NCI-H2196 treated with DMSO at 0.1 percent for 48 hours (cell line): Measurements from ENCODE around the gene RNF5.
"Not testable (repeated sequence)": the region's sequence is repeated elsewhere in the genome, so short reads cannot be mapped to it uniquely, and the experiment has no call there.

Source experiments
- DNase-seq: peaks from one replicate; lab custom pipeline; 2025; ENCODE audit not compliant: unreplicated experiment; lab: John Stamatoyannopoulos, UW

RNF5 gene

DNA sequence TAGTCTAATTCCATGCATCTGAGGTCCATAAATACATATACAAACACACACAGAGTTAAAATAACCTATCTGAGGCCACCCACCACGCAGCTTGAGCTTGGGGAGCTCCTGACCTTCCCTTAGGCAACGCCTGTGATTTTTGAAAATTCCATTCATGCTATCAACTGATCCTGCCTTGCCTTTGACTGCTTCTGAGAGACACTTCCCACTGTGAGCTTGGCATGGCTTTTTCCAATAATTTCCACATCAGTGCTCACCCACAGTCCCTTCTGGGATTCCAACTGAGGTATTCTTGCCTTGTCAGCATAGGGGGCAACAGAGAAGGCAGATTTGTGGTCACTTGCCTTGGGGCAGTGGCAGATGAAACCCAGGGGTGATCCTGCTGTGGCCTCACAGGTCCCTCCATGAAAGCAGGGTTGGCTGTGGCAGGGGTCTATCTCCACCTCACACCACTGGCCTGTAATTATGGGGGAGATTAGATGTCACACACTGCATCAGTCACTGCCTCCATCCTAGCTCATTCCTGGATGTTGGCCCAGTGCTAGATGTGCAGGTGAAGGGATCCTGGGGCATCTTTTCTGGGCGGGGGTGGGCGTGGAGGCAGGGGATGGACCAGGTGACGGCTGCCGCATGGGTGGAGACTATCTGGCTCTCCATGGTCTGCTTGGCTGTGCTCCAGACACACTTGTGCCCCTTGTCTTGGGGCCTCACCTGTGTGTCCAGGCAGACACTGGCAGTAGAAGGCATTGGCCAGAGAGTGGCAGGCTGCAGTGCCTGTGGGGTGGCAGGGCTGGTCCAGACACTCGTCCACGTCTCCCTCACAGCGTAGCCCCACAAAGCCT lies 25.4 kb downstream of the RNF5 start:
- DNase-seq, result no peak

DNA sequence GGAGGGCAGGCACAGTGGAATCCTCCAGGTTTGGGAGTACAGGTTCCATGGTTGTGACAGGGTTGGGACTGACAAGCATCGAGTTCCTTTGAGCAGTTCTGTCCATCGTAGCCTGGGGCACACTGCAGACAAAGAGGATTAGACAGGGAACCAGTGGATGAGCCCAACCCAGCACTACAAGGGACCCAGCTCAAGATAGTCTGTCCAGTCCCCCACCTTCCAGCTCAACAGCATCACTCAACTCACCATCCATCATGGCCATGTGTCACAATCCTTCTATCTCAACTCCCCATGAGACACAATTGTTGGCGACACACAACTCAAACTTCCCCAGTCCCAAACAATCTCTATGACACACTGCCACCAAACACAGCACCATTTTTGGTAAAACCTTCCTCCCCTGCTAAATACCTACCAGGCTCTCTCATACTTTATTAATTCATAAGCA lies 26.1 kb downstream of the RNF5 start:
- DNase-seq, result no peak

DNA sequence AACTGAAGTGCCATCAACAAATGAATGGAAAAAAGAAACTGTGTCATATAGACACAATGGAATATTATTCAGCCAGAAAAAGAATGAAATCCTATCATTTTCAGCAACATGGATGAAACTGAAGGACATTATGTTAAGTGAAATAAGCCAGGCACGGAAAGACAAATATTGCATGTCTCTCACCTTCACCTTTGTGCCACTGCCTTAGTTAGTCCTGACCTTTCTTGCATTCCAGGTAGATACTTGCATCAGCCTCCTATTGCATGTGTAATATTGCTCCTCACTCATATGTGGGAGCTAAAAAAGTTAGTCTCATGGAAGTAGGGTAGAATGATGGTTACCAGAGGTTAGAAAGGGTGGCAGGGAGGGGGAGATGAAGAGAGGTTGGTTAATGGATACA lies 30.8 kb downstream of the RNF5 start:
- DNase-seq, result no peak

DNA sequence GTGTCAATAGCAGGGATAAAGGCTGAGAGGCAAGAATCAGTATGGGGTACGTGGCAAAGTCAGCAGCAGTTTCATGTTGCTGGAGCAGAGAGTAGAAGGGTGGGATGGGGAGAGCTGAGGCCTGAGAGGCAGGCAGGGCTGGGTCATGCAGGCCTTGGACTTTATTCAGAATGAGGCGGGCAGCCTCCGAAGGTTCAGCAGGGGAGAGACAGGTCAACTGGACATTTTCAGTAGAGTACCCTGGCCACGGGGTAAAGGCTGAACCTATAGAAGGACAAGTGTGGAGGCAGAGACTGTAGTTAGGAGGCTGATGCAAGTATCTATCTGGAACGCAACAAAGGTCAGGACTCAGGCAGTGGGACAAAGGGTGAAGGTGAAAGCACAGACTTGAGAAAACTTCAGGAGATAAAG lies 32.0 kb downstream of the RNF5 start:
- DNase-seq, result no peak

DNA sequence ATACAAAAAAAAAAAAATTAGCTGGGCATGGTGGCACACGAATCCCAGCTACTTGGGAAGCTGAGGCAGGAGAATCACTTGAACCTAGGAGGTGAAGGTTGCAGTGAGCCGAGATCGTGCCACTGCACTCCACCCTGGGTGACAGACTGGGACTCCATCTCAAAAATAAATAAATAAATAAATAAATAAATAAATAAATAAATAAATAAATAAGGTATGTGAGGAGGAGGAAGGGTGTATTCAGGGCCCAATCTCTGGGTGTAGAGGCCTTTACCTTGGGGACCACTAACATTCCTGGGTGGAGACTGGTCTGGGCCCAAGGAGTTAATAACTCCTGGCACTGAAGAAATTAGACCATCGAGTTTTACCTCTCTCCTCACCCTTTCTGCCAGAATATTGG lies 33.2 kb downstream of the RNF5 start:
- DNase-seq, result not testable (repeated sequence)

DNA sequence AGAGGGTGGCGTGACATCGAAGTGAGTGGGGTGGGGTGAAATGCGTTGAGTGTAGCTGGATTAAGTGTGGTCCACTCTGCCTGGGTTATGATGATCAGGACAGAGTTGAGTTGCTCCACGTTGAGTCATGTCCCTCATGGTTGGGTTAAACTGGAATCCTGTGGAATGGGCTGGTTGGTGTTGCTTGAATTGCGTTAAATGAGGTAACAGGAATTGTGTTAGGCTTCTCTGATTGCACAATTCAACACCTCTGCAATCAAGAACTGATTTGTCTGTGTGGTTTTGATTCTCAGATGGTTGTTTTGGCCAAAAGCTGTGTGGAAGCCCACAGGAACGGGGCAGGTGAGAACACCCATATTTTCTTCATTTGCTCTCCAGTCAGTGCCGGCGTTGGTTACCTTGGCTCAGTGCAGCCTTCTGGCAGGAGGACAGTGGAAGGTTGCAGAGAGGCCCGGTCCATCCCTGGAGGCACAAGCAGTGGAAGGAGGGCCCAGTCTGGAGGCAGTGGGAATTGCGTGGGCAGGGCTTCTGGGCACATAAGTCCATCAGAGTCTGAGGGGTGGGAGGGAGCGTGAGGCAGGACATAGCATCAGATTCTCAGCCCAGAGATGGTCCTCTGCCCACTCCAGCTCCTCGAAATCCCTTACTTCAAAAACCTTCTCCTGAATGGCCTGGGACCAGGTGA lies 34.0 kb downstream of the RNF5 start:
- DNase-seq, result no peak

DNA sequence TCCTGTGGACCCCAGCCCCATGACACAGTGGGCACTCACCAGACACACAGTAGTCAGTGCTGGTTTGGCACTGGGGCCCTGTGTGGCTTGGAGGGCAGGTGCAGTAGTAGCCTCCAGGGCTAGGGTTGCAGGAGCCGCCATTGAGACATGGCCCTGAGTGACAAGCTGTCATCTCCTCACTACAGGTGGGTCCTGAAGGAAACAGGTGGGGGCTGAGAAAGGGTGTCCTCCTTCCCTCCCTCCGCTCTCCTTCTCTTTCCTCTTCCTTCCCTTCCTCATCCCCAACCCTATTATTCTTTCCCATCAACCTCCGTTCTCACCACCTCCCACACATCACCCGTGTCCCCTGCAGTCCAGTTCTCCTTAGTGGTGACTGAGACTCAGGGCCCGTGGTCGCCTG lies 35.4 kb downstream of the RNF5 start:
- no peak for DNase-seq

DNA sequence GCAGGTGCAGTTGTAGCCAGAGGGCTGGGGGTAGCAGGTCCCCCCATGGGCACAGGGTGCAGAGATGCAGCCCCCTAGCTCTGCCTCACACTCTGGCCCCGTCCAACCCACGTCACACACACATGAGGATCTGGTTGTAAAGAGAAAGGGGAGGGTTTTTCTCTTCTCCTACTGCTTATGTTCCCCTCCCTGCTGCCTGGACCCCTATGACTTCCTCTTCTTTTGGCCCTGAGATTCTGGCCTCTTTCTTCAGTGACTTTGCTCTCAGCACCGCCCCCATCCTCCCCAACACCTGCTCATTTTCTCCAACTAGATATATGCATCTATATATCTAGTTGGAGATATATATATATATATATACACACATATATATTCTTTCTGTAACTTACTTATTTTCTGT lies 35.9 kb downstream of the RNF5 start:
- no peak for DNase-seq

DNA sequence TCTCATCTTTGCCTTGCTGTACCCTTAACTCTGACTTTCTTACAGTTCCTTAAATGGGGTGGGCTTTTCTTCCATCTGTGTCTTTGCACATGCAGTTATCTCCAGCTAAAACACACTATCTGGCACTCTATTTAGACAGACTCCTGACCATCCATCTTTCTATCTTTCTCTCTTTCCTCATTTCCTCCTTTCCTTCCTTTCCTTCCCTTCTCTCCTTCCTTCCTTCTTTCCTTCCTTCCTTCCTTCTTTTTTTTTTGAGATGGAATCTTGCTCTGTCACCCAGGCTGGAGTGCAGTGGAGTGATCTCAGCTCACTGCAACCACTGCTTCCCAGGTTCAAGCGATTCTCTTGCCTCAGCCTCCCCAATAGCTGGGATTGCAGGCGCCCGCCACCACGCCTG lies 37.4 kb downstream of the RNF5 start:
- no peak for DNase-seq

DNA sequence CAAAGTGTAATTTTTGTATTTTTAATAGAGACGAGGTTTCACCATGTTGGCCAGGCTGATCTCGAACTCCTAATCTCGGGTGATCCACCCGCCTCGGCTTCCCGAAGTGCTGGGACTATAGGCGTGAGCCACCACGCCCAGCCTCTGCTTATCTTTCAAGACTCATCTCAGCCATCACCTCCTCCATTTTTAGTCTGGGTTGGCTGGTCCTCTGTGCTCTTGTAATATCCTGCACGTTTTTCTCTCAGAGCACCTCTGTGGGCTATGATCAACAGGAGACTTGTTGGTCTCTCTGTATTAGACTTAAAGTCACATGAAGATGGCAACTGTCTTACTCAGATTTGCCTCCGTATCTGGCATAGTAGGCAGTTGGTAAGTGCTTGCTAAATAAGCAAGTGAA lies 38.1 kb downstream of the RNF5 start:
- no peak for DNase-seq

DNA sequence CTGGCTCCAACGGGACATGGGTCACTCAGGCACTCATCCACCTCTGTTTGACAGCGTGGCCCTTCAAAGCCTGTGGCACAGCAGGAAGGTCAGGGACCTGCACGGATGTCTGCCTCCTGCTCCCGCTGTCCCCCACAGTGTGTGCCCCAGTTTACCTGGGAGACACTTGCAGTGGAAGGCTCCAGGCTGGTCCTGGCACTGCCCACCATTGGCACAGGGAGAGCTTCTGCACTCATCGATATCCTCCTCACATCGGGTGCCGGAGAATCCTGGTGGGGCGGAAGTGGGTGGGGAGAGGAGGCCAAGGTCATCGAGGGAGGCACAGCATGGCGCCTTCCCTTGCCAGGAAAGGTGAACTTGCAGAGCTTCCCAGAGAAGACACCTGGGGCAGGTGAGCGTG lies 38.8 kb downstream of the RNF5 start:
- DNase-seq, result no peak

DNA sequence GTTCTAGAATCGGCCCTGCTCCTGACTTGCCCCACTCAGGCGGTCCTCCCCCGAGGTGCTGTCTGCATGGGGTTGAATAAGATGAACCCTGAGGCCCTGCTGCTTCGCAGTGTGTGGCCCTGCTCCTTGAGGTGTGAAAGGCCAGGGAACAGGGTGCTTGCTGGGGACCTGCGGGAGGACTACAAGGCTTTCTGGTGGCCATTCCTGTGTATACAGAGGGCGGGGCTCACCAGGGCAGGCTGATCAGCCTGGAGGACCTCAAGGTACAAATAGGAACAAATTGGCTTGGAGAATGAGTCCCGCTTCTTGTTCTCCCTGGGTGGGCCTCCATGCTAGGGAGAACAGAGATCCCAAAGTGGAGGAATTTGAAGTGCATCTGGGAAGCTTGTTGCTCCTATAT lies 40.0 kb downstream of the RNF5 start:
- no peak for DNase-seq

DNA sequence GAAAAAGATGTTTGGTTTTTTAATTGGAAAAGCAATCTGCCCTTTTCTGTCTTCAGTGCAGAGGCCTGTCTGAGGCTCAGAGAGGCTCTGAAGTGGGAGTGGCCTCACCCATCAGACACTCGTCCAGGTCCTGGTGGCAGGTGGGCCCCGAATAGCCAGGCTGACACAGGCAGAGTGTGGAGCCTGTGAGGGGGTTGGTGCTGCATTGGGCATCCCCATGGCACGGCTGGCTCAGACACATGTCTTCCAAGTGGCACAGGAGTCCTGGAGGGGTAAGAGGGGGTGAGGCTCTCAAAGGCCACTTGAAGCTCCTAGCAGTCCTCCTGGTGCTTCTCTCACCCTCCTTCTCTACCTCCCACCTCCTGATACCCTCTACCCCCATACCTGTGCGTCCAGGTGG lies 41.8 kb downstream of the RNF5 start:
- DNase-seq, result no peak

DNA sequence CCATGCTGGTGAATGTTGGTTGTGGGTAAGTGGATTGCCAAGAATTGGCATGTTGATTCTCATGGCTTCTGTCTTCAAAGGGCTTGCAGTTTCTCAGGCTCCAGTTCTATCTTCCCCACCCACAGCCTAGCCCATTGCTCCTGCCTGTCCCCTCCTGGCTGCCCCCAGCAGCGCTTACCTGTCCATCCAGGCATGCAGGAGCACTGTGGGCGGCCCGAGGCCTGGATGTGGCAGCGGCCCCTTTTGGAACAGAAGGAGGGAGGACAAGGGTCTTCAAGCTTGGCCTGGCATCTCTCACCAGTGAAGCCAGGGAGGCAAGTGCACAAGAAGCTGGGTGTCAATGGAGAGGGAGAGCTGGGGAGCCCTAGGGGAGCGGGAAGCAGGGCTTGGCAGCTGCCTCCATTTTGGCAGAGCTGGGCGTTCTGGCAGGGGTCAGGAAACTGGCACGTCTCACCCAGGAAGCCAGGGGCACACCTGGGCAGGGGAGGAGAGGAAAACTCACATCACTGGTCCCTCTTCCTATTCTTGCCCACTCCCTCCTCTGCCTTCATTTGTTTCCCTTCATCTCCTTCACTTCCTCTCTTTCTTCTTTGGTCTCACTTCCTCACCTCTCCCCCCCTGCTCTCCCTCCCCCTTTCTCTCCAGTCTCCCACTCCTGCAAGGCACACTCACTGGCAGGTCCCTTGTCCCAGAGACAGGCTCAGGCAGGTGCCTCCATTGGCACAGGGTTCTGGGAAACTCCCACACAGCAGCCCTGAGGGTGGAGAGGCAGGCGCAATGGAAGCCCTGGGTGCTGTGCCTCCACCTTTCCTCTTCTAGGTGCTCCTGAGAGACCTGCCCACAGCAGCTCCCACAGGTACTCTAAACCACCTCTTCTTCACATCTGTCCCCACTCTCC lies 44.4 kb downstream of the RNF5 start:
- DNase-seq, result no peak

DNA sequence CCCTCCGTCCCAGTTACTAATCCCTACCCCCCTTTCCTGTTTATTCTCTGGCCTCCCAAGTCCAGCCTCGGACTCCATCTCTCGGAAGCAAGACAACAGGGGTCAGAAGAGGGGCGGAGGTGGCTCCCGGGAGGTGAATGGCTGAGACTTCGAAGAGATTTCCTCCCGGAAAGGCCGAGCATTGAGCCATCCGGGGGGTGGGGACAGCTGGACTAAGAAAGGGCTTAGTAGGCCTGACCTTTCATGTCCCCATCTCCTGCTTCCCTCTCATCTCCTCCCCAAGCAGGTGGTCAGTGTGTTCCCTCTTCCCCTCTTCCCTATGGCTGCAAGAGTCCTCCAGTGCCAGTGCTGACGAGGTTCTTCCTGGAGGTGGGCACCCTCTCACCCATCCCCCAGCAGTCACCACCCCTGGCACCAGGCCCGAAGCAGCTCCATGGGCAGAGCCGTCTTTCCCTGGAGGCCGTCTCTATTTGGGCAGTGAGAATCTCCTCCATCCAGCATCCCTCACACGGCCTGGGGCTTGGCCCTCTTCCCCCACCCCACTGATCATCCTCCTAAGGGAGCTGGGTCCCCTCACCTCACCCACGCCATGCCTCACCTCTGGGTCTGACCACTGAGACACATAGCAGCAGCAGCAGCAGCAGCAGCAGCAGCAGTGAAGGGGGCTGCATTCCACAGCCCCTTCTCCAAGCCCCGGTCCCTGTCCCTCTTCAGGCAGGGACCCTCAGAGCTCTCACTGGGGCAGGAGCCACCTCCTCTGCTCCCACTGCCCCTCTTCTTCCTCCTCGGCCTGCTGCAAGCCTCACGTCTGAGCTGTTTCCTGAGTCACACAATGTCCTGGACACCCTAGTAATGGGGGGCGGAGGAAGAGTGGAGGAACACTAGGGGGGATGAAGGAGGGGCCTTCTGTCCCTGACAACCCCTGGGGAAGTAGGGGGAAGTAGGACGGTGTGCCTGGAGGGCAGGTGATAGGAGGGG lies 45.3 kb downstream of the RNF5 start, which contains the start of gene NOTCH4:
TSS of gene NOTCH4 (minus strand) at position 810 of the 978 bp plus-strand sequence. CDS start at position 671, 139 bp downstream.
- DNase-seq, result no peak

DNA sequence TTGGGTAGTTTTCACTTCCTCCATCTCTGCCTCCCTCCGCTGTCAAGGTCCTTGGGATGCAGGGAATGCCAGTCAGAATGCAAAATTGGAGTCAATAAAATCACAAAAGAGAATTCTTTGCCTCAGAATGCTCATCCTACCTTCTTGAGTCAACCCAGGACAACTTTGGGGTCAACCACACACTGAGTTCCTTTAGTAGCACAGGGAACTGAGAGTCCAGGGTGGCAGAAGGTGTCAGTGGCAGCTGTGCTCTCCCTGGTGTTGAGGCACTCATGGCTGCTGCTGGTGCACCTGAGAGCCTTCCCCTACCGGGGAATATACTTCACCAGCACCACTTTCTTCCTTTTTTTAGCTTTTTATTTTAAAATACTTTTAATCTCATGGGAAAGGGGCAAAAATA lies 46.5 kb downstream of the RNF5 start:
- no peak for DNase-seq

DNA sequence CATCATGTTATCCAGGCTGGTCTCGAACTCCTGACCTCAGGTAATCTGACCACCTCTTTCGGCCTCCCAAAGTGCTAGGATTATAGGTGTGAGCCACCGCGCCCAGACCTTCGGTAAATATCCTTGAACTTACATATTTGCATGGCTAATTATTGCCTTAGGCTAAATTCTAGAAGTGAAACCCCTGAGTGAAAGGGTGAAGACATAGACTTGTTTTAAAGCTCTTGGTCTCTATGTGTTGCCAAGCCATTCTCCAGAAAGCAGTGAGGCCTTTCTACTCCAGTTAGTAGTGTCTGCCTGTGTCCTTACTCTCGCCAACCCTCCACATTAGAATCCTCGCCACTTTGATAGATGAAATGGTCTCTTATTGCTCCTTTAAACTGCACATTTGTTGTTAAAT lies 48.2 kb downstream of the RNF5 start:
- DNase-seq, result no peak
